ENCODE measurements around the gene PCBP1.

GRCh38 chr2:70121627-70122372 is 34.5 kb downstream of the PCBP1 start:
- TF ChIP-seq POLR2A (IDR thresholded peaks at IDR 0.05; ENCODE audit: low read length) (no peak), GATA1 (IDR thresholded peaks at IDR 0.05; ENCODE audit: low read depth, low read length) (no peak)

Measured in erythroblast (primary cell).